ENCODE data around the gene ADRM1. TPM values are rescaled to one million over a fixed set of nuclear protein-coding genes. Genes with fewer than 3 reads are reported as not detected.

ADRM1 gene
- total RNA-seq, 5 donors from 2014 or later (not counting 1 experiment from before 2014, with no cell fraction given) = 44.7 to 80.3 (median 72.9) TPM

GRCh38 chr20:62268228-62268900 is 34.4 kb upstream of the ADRM1 start:
- H3K4me3 Mint-ChIP-seq = no peak overlapping the region
- no peak overlapping the region for H3K27ac ChIP-seq (ENCODE audit: low read length)
- H3K4me3 ChIP-seq (ENCODE audit: control insufficient read depth in 1 of 2, extremely low read depth in 1 of 2, low read length in 1 of 2) = no peak overlapping the region
- H3K27me3 Mint-ChIP-seq = no peaks in the 10 kb centered on the region
- no peaks in the 10 kb centered on the region for H3K9me3 ChIP-seq
- ATAC-seq (replicated peaks in 1 of 4) = no peak
- H3K36me3 ChIP-seq (ENCODE audit: control insufficient read depth in 2 of 2, extremely low read depth in 1 of 2, insufficient read depth in 1 of 2, low read length in 1 of 2) = peaks cover 21 to 61% of the 10 kb centered on the region in 2 donors
- 93% methylated on average over 4 of the region's 7 CpGs for WGBS (ENCODE audit: insufficient coverage)
- no peaks in the 10 kb centered on the region for H3K4me1 ChIP-seq (ENCODE audit: control insufficient read depth in 1 of 2, extremely low read depth in 1 of 2, insufficient read depth in 2 of 2, low read length in 2 of 2)
- H3K9me3 Mint-ChIP-seq = no peaks in the 10 kb centered on the region
- H3K27ac Mint-ChIP-seq = no peak overlapping the region
- H3K27me3 ChIP-seq (replicated peaks in 1 of 2; ENCODE audit: control insufficient read depth in 2 of 2, extremely low read depth in 1 of 2, insufficient read depth in 2 of 2, low read length in 1 of 2) = no peaks in the 10 kb centered on the region
- no peak for DNase-seq
- POLR2A ChIA-PET = no interaction called here
- H3K4me1 Mint-ChIP-seq = no peaks in the 10 kb centered on the region
- peaks cover 36% of the 10 kb centered on the region for H3K36me3 Mint-ChIP-seq
- CTCF ChIA-PET = no interaction called here

- 90% methylated on average over 14 of the region's 14 CpGs for WGBS (ENCODE audit: insufficient coverage)
- no peaks in the 10 kb centered on the region for H3K9me3 Mint-ChIP-seq
- ChIA-PET POLR2A (no interaction called here), CTCF (no interaction called here)
- ATAC-seq (replicated peaks in 1 of 4) (no peak), DNase-seq (no peak)
- H3K36me3 ChIP-seq (ENCODE audit: control insufficient read depth in 2 of 2, extremely low read depth in 1 of 2, insufficient read depth in 1 of 2, low read length in 1 of 2) = peaks cover 20 to 62% of the 10 kb centered on the region in 2 donors
- no peaks in the 10 kb centered on the region for H3K4me1 Mint-ChIP-seq
- H3K27me3 Mint-ChIP-seq = no peaks in the 10 kb centered on the region
- no peak overlapping the region for H3K27ac Mint-ChIP-seq
- no peaks in the 10 kb centered on the region for H3K9me3 ChIP-seq
- no peak overlapping the region for H3K27ac ChIP-seq (ENCODE audit: low read length)
- peaks cover 42% of the 10 kb centered on the region for H3K36me3 Mint-ChIP-seq
- H3K4me3 Mint-ChIP-seq = no peak overlapping the region
- H3K4me3 ChIP-seq (ENCODE audit: control insufficient read depth in 1 of 2, extremely low read depth in 1 of 2, low read length in 1 of 2) = no peak overlapping the region
- H3K27me3 ChIP-seq (replicated peaks in 1 of 2; ENCODE audit: control insufficient read depth in 2 of 2, extremely low read depth in 1 of 2, insufficient read depth in 2 of 2, low read length in 1 of 2) = no peaks in the 10 kb centered on the region
- no peaks in the 10 kb centered on the region for H3K4me1 ChIP-seq (ENCODE audit: control insufficient read depth in 1 of 2, extremely low read depth in 1 of 2, insufficient read depth in 2 of 2, low read length in 2 of 2)
These were observed 33.4 kb upstream of the ADRM1 start for GRCh38 chr20:62269378-62269777.

- Mint-ChIP-seq H3K4me3 (no peak overlapping the region), H3K27ac (no peak overlapping the region), H3K27me3 (no peaks in the 10 kb centered on the region), H3K9me3 (no peaks in the 10 kb centered on the region), H3K4me1 (no peaks in the 10 kb centered on the region), H3K36me3 (peaks cover 42% of the 10 kb centered on the region)
- CTCF ChIA-PET = no interaction called here
- H3K9me3 ChIP-seq = no peaks in the 10 kb centered on the region
- no peak for DNase-seq
- no peaks in the 10 kb centered on the region for H3K4me1 ChIP-seq (ENCODE audit: control insufficient read depth in 1 of 2, extremely low read depth in 1 of 2, insufficient read depth in 2 of 2, low read length in 2 of 2)
- H3K27ac ChIP-seq (ENCODE audit: low read length) = no peak overlapping the region
- H3K36me3 ChIP-seq (ENCODE audit: control insufficient read depth in 2 of 2, extremely low read depth in 1 of 2, insufficient read depth in 1 of 2, low read length in 1 of 2) = peaks cover 18 to 58% of the 10 kb centered on the region in 2 donors
- 92% methylated on average over 17 of the region's 17 CpGs for WGBS (ENCODE audit: insufficient coverage)
- POLR2A ChIA-PET = no interaction called here
- no peak overlapping the region for H3K4me3 ChIP-seq (ENCODE audit: control insufficient read depth in 1 of 2, extremely low read depth in 1 of 2, low read length in 1 of 2)
- no peak for ATAC-seq (replicated peaks in 1 of 4)
- no peaks in the 10 kb centered on the region for H3K27me3 ChIP-seq (replicated peaks in 1 of 2; ENCODE audit: control insufficient read depth in 2 of 2, extremely low read depth in 1 of 2, insufficient read depth in 2 of 2, low read length in 1 of 2)
These were observed 32.9 kb upstream of the ADRM1 start for GRCh38 chr20:62269871-62270270.

GRCh38 chr20:62272200-62272599 is 30.6 kb upstream of the ADRM1 start:
- Mint-ChIP-seq H3K27me3 (no peaks in the 10 kb centered on the region), H3K4me1 (no peaks in the 10 kb centered on the region), H3K27ac (no peak overlapping the region), H3K4me3 (no peak overlapping the region), H3K9me3 (no peaks in the 10 kb centered on the region), H3K36me3 (peaks cover 39% of the 10 kb centered on the region)
- H3K9me3 ChIP-seq = no peaks in the 10 kb centered on the region
- no peak overlapping the region for H3K4me3 ChIP-seq (ENCODE audit: control insufficient read depth in 1 of 2, extremely low read depth in 1 of 2, low read length in 1 of 2)
- H3K36me3 ChIP-seq (ENCODE audit: control insufficient read depth in 2 of 2, extremely low read depth in 1 of 2, insufficient read depth in 1 of 2, low read length in 1 of 2) = peaks cover 23 to 48% of the 10 kb centered on the region in 2 donors
- H3K4me1 ChIP-seq (ENCODE audit: control insufficient read depth in 1 of 2, extremely low read depth in 1 of 2, insufficient read depth in 2 of 2, low read length in 2 of 2) = no peaks in the 10 kb centered on the region
- no peak overlapping the region for H3K27ac ChIP-seq (ENCODE audit: low read length)
- POLR2A ChIA-PET = no interaction called here
- no peaks in the 10 kb centered on the region for H3K27me3 ChIP-seq (replicated peaks in 1 of 2; ENCODE audit: control insufficient read depth in 2 of 2, extremely low read depth in 1 of 2, insufficient read depth in 2 of 2, low read length in 1 of 2)
- 91% methylated on average over 6 of the region's 10 CpGs for WGBS (ENCODE audit: insufficient coverage)
- CTCF ChIA-PET = no interaction called here
- no peak for ATAC-seq (replicated peaks in 1 of 4)
- DNase-seq = no peak

- Mint-ChIP-seq H3K36me3 (peaks cover 46% of the 10 kb centered on the region), H3K9me3 (no peaks in the 10 kb centered on the region), H3K27me3 (no peaks in the 10 kb centered on the region), H3K4me1 (peaks cover 0 to 5% (median 0%) of the 10 kb centered on the region in 3 donors), H3K4me3 (no peak overlapping the region), H3K27ac (no peak overlapping the region)
- Histone ChIP-seq H3K27me3 (replicated peaks in 1 of 2; ENCODE audit: control insufficient read depth in 2 of 2, extremely low read depth in 1 of 2, insufficient read depth in 2 of 2, low read length in 1 of 2) (no peaks in the 10 kb centered on the region), H3K9me3 (no peaks in the 10 kb centered on the region), H3K4me1 (ENCODE audit: control insufficient read depth in 1 of 2, extremely low read depth in 1 of 2, insufficient read depth in 2 of 2, low read length in 2 of 2) (no peaks in the 10 kb centered on the region), H3K4me3 (ENCODE audit: control insufficient read depth in 1 of 2, extremely low read depth in 1 of 2, low read length in 1 of 2) (no peak overlapping the region), H3K36me3 (ENCODE audit: control insufficient read depth in 2 of 2, extremely low read depth in 1 of 2, insufficient read depth in 1 of 2, low read length in 1 of 2) (peaks cover 23 to 50% of the 10 kb centered on the region in 2 donors), H3K27ac (ENCODE audit: low read length) (no peak overlapping the region)
- 98% methylated on average over 18 of the region's 18 CpGs for WGBS (ENCODE audit: insufficient coverage)
- CTCF ChIA-PET = no interaction called here
- no peak for ATAC-seq (replicated peaks in 1 of 4)
- DNase-seq = no peak
- POLR2A ChIA-PET = no interaction called here
These were observed 29.4 kb upstream of the ADRM1 start for GRCh38 chr20:62273416-62273815.

DNA sequence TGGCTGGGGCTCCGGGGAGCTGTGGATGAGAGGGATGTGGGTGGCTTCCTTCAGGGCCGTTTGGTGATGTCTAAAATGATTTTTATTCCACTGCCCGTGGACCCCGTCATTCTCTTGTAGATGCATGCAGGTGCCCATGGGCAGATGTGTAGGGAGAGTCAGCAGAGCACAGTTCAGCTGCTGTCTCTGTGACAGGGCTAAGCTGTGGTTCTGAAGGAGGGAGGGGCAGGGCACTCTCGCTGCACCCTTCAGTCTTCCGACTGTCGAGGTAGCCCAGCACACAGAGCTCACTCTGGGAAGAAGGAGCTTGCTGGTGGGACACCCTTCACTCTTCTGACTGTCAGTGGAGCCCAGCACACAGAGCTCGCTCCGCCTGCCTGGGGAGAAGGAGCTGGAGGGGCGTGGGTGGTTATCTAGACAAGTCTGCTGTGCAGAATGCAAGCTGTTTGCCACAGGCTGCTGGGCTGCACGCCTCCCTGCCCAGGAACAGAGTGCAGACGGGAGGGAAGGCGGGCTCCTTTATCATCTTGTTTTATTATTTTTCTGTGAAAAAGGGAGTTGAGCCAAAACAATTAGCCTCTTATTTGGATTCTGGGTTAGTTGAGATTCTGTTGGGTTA is 28.4 kb upstream of the ADRM1 start:
- H3K27me3 Mint-ChIP-seq = no peaks in the 10 kb centered on the region
- Histone ChIP-seq H3K27me3 (replicated peaks in 1 of 2; ENCODE audit: control insufficient read depth in 2 of 2, extremely low read depth in 1 of 2, insufficient read depth in 2 of 2, low read length in 1 of 2) (no peaks in the 10 kb centered on the region), H3K27ac (ENCODE audit: low read length) (no peak overlapping the region), H3K36me3 (ENCODE audit: control insufficient read depth in 2 of 2, extremely low read depth in 1 of 2, insufficient read depth in 1 of 2, low read length in 1 of 2) (peaks cover 27 to 53% of the 10 kb centered on the region in 2 donors), H3K9me3 (no peaks in the 10 kb centered on the region), H3K4me1 (ENCODE audit: control insufficient read depth in 1 of 2, extremely low read depth in 1 of 2, insufficient read depth in 2 of 2, low read length in 2 of 2) (no peaks in the 10 kb centered on the region), H3K4me3 (ENCODE audit: control insufficient read depth in 1 of 2, extremely low read depth in 1 of 2, low read length in 1 of 2) (no peak overlapping the region)
- no peaks in the 10 kb centered on the region for H3K9me3 Mint-ChIP-seq
- H3K36me3 Mint-ChIP-seq = peaks cover 53% of the 10 kb centered on the region
- no peak overlapping the region for H3K27ac Mint-ChIP-seq
- ATAC-seq (replicated peaks in 1 of 4) (no peak), DNase-seq (no peak)
- peaks cover 0 to 5% (median 0%) of the 10 kb centered on the region in 3 donors for H3K4me1 Mint-ChIP-seq
- ChIA-PET CTCF (no interaction called here), POLR2A (no interaction called here)
- WGBS (ENCODE audit: insufficient coverage) = 91% methylated on average over 6 of the region's 13 CpGs
- no peak overlapping the region for H3K4me3 Mint-ChIP-seq

All from T-cell (primary cell).